ENCODE results near the gene CALN1. TPM values are rescaled to one million over a fixed set of nuclear protein-coding genes. Genes with fewer than 3 reads are reported as not detected.

The CALN1 gene
- total and polyA plus RNA-seq, 9 of the 15 experiments (the other 6 are each of a cell fraction or from before 2014, with no cell fraction given): 1.4 to 7.5 (median 3.3) TPM

GRCh38 chr7:72038022-72038732, 374.0 kb downstream of the CALN1 start (continued):
- no peak for TF ChIP-seq CBX1 (IDR thresholded peaks at IDR 0.05; ENCODE audit: low read depth)
- TF ChIP-seq ZNF830 (CRISPR knock-in tag; IDR thresholded peaks at IDR 0.05): no peak
- no peak for TF ChIP-seq ZBTB49 (CRISPR knock-in tag; IDR thresholded peaks at IDR 0.05; ENCODE audit: borderline replicate concordance)
- no peak for TF ChIP-seq L3MBTL2 (IDR thresholded peaks at IDR 0.05)
- TF ChIP-seq HIVEP1 (CRISPR knock-in tag; IDR thresholded peaks at IDR 0.05): no peak
- TF ChIP-seq PHTF2 (CRISPR knock-in tag; IDR thresholded peaks at IDR 0.05): no peak
- TF ChIP-seq CHCHD3 (CRISPR knock-in tag; IDR thresholded peaks at IDR 0.05): no peak
- TF ChIP-seq RBM39 (optimal IDR thresholded peaks at IDR 0.05; ENCODE audit: low read depth, low read length): no peak
- no peak for TF ChIP-seq FOXP4 (CRISPR knock-in tag; IDR thresholded peaks at IDR 0.05; ENCODE audit: borderline replicate concordance)
- no peak for TF ChIP-seq ZFP91 (CRISPR knock-in tag; IDR thresholded peaks at IDR 0.05)
- no peak for TF ChIP-seq SRSF7 (optimal IDR thresholded peaks at IDR 0.05; ENCODE audit: low read depth, low read length)
- TF ChIP-seq ZNF436 (CRISPR knock-in tag; IDR thresholded peaks at IDR 0.05): no peak
- TF ChIP-seq ADNP (tag; IDR thresholded peaks at IDR 0.05): no peak
- no peak for TF ChIP-seq ETV6 (IDR thresholded peaks at IDR 0.05; ENCODE audit: borderline replicate concordance in 1 of 2, low read depth in 2 of 2, low read length in 1 of 2)
- no peak for TF ChIP-seq ETV6 (CRISPR knock-in tag; IDR thresholded peaks at IDR 0.05; ENCODE audit: borderline replicate concordance)
- no peak for TF ChIP-seq SNRNP70 (optimal IDR thresholded peaks at IDR 0.05; ENCODE audit: low read depth, low read length)
- no peak for TF ChIP-seq SRSF3 (IDR thresholded peaks at IDR 0.05; ENCODE audit: insufficient read depth, low read length)
- no peak for TF ChIP-seq NR2C2 (CRISPR knock-in tag; IDR thresholded peaks at IDR 0.05)
- TF ChIP-seq NR2C2 (tag; IDR thresholded peaks at IDR 0.05): no peak
- TF ChIP-seq ZNF696 (CRISPR knock-in tag; conservative IDR thresholded peaks at IDR 0.05): no peak
- no peak for TF ChIP-seq WHSC1 (IDR thresholded peaks at IDR 0.05; ENCODE audit: low read length)
- 0 out of 2 replicates have a peak, but pooled peaks have one; percentile 55 for TF ChIP-seq ZNF239 (CRISPR knock-in tag; IDR thresholded peaks at IDR 0.05)
- 0 out of 2 replicates have a peak, but pooled peaks have one; percentile 50 for TF ChIP-seq ZNF589 (CRISPR knock-in tag; IDR thresholded peaks at IDR 0.05; ENCODE audit: low read depth)
- TF ChIP-seq MCM7 (IDR thresholded peaks at IDR 0.05): no peak
- TF ChIP-seq EP300 (IDR thresholded peaks at IDR 0.05; ENCODE audit: low read length): no peak
